ENCODE measurements around the gene PBX4. TPM values are rescaled to one million over a fixed set of nuclear protein-coding genes. Genes with fewer than 3 reads are reported as not detected.

Gene PBX4
- total RNA-seq, 4 donors from 2014 or later, result 1.3 to 2.8 (median 1.6) TPM; not detected in 1

DNA sequence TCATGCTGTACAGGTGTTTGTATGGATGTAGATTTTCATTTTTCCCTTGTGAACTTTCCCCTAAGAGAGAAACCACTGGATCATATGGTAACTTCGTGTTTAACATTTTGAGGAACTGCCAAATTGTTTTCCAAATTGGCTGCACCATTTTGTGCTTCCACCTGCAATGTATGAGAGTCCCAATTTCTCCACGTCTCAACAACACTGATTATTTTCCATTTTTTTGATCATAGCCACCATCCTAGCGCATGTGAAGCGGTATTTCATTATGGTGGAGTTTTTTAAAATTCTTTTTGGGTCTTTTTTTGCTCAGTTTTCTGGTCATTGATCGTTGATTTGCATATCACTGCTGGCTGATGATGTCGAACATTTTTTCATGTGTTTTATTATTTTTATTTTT is 97.5 kb downstream of the PBX4 start:
- Histone ChIP-seq H3K27ac (no peak overlapping the region), H3K4me3 (no peak overlapping the region), H3K27me3 (no peaks in the 10 kb centered on the region), H3K36me3 (no peaks in the 10 kb centered on the region), H3K9me3 (no peaks in the 10 kb centered on the region), H3K4me1 (no peaks in the 10 kb centered on the region)
- TF ChIP-seq, protein P1, sequence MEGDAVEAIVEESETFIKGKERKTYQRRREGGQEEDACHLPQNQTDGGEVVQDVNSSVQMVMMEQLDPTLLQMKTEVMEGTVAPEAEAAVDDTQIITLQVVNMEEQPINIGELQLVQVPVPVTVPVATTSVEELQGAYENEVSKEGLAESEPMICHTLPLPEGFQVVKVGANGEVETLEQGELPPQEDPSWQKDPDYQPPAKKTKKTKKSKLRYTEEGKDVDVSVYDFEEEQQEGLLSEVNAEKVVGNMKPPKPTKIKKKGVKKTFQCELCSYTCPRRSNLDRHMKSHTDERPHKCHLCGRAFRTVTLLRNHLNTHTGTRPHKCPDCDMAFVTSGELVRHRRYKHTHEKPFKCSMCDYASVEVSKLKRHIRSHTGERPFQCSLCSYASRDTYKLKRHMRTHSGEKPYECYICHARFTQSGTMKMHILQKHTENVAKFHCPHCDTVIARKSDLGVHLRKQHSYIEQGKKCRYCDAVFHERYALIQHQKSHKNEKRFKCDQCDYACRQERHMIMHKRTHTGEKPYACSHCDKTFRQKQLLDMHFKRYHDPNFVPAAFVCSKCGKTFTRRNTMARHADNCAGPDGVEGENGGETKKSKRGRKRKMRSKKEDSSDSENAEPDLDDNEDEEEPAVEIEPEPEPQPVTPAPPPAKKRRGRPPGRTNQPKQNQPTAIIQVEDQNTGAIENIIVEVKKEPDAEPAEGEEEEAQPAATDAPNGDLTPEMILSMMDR (IDR thresholded peaks at IDR 0.05), result no peak
- TF ChIP-seq POLR2A (IDR thresholded peaks at IDR 0.05), result no peak
- DNase-seq, result no peak
- intact Hi-C loops (cut with DNase I; ENCODE audit: low total_unique reads), result no loop called here

DNA sequence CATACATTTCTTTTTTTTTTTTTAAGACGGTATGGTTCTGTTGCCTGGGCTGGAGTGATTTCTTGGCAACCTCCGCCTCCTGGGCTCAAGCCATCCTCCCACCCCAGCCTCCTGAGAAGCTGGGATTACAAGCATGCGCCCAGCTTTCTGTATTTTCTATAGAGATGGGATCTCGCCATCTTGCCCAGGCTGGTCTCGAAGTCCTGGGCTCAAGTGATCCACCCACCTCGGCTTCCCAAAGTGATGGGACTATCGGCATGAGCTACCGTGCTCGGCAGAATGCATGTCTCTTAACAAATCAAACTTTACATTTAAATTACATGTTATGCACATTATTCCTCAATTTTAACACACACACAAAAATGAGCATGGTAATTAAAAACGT is 101.3 kb downstream of the PBX4 start:
- intact Hi-C loops (cut with DNase I; ENCODE audit: low total_unique reads), result no loop called here
- H3K4me1 ChIP-seq, result peaks cover 0 to 6% of the 10 kb centered on the region in 2 donors
- H3K4me3 ChIP-seq, result no peak overlapping the region
- no peak for TF ChIP-seq POLR2A (IDR thresholded peaks at IDR 0.05)
- TF ChIP-seq, protein P1 (IDR thresholded peaks at IDR 0.05), result no peak
- H3K27ac ChIP-seq, result no peak overlapping the region
- no peaks in the 10 kb centered on the region for H3K9me3 ChIP-seq
- H3K36me3 ChIP-seq, result no peaks in the 10 kb centered on the region
- H3K27me3 ChIP-seq, result no peaks in the 10 kb centered on the region
- DNase-seq, result no peak

DNA sequence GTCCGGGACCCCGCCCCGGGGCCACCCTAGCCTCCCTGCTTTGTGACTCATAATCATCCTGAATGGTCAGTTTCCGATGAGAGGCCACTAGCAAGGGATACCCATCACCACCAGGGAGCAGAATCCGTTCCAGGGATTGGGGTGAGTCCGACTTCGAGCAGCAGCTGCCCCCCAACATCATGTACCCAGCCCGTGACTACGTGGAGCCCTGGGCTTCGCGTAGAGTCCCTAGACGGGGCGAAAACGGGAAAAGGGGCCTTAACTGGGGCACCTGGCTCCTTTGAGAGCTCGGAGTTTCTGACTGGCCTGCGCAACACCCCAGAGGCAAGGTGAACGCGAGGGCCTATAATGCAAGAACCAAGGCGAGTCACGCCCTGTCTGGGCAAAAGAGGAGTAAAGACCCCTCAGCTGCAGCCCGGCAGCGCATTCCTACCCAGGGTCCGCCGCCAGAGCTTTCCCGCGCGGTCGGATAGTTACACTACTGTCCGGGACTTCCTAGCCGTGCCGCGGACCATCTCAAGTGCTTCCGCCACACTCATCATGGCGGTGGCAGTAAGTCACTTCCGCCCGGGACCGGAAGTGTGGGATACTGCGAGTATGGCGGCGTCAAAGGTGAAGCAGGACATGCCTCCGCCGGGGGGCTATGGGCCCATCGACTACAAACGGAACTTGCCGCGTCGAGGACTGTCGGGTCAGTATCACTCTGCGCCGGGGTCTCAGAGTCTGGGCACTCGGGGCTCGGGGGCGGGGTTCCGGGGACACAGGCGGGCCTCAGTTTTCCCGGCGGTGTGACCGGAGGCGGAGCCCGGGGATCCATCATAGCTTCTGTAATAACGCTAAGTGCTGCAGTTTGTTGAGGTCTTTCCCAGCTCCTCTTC is 102.6 kb downstream of the PBX4 start, which contains the start of gene NDUFA13:
TSS of gene NDUFA13 (plus strand) at position 584 of the 878 bp plus-strand sequence. CDS start at position 598, 14 bp downstream.
- Histone ChIP-seq H3K4me3 (peak within 1 kb of the TSS; percentile 64 to 83), H3K27ac (peak within 1 kb of the TSS; percentile 77 to 80), H3K9me3 (no peaks in the 10 kb centered on the region), H3K27me3 (no peaks in the 10 kb centered on the region), H3K36me3 (no peaks in the 10 kb centered on the region), H3K4me1 (peaks cover 0 to 6% of the 10 kb centered on the region in 2 donors)
- intact Hi-C loops (cut with DNase I; ENCODE audit: low total_unique reads), result no loop called here
- TF ChIP-seq, protein P1 (IDR thresholded peaks at IDR 0.05), result no peak
- TF ChIP-seq POLR2A (IDR thresholded peaks at IDR 0.05), result peak; percentile 27 to 68
- peak; percentile 91 to 96 for DNase-seq

DNA sequence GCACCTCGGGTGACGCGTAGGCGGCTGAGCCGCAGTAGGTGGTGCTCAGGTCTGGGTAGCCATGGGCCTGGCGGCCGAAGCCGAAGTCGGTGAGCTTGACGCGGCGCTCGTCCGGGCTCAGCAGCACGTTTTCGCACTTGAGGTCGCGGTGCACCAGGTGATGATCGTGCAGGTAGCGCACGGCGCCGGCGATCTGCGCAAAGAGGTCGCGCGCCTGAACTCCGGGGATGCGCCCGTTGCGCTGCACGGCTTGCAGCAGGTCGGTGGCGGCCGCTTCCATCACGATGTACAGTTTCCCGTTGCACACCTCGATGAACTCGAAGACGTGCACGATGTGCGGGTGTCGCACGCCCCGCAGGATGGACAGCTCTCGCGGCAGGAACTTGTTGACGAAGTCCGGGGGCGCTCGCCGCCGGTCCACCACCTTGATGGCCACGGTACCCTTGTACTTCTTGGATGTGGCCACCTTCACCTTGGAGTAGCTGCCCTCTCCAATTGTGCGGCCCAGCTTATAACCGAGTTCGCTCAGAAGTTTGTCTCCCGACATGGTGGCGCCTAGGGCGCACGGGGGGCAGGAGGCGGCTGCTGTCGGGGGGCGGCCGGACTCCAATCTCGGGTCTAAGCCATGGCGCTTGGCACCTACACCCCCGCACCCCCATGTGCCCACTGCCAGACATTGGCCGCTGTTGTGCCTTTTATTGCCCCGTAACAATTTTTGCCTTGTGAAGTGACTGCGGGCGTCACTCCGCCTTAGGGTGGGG is 103.4 kb downstream of the PBX4 start, which contains the start of gene TSSK6:
TSS of gene TSSK6 (minus strand) at position 668 of the 761 bp plus-strand sequence. CDS start at position 547, 121 bp downstream.
- H3K27ac ChIP-seq, result peak within 1 kb of the TSS; percentile 77 to 80
- TF ChIP-seq, protein P1 (IDR thresholded peaks at IDR 0.05), result no peak
- TF ChIP-seq POLR2A (IDR thresholded peaks at IDR 0.05), result no peak
- no peaks in the 10 kb centered on the region for H3K27me3 ChIP-seq
- no peaks in the 10 kb centered on the region for H3K9me3 ChIP-seq
- no peak for DNase-seq
- peaks cover 0 to 6% of the 10 kb centered on the region in 2 donors for H3K4me1 ChIP-seq
- H3K36me3 ChIP-seq, result no peaks in the 10 kb centered on the region
- H3K4me3 ChIP-seq, result peak within 1 kb of the TSS; percentile 64 to 83
- intact Hi-C loops (cut with DNase I; ENCODE audit: low total_unique reads), result no loop called here

All from uterus (tissue), 4 donors.